SK-N-MC (cell line): ENCODE results near the gene DEAF1.

Experiments
- DNase-seq: peaks from one replicate; pipeline ENCODE4 v3.0.0-alpha.2; 2011; ENCODE audit warnings: low read depth, low spot score
- H3K27ac ChIP-seq: fragments of 200-600 bp; sonication (generic); 2 replicates; pipeline ENCODE4 v1.5.1; 2016; ENCODE audit warnings: mixed run types
- H3K36me3 ChIP-seq: fragments of 200-600 bp; sonication (generic); 2 replicates; pipeline ENCODE4 v1.6.1; 2017; ENCODE audit warnings: antibody characterized with exemption, low read length, mixed read lengths; ENCODE audit not compliant: insufficient read depth
- H3K4me3 ChIP-seq: fragments of 200-600 bp; sonication (generic); 2 replicates; pipeline ENCODE4 v1.5.1; 2016
- H3K9ac ChIP-seq: fragments of 200-600 bp; sonication (generic); 2 replicates; pipeline ENCODE4 v1.8.0; 2017; ENCODE audit warnings: mixed run types, mixed read lengths; ENCODE audit not compliant: insufficient read length
- H3K9me3 ChIP-seq: fragments of 200-600 bp; sonication (generic); 2 replicates; pipeline ENCODE4 v1.6.1; 2017; ENCODE audit warnings: low read depth, mild to moderate bottlenecking, antibody characterized with exemption, low read length, moderate library complexity, mixed read lengths
- EZH2 ChIP-seq: fragments of 200-600 bp; sonication (generic); IDR thresholded peaks from one replicate; pipeline ENCODE4 v1.6.1; 2017; ENCODE audit warnings: antibody characterized with exemption
- FOXP2 ChIP-seq: optimal IDR thresholded peaks from 2 replicates; pipeline ENCODE3; 2011; ENCODE audit warnings: mild to moderate bottlenecking, moderate library complexity; ENCODE audit not compliant: insufficient read depth; ENCODE audit errors: extremely low read length, control extremely low read depth
- POLR2AphosphoS5 ChIP-seq: IDR thresholded peaks from 2 replicates; pipeline ENCODE4 v1.6.1; 2012; ENCODE audit warnings: mild to moderate bottlenecking, low read depth, low read length, borderline replicate concordance

Gene DEAF1

GRCh38 chr11:628056-628455 is 67.0 kb downstream of the DEAF1 start:
- Histone ChIP-seq H3K9me3 (no peaks in the 10 kb centered on the region), H3K36me3 (no peaks in the 10 kb centered on the region), H3K4me3 (no peak overlapping the region), H3K9ac (no peak overlapping the region), H3K27ac (peak overlapping the region; percentile 68; the same call in 1 of the 2 replicates)
- no peak for DNase-seq
- TF ChIP-seq FOXP2, result no peak
- no peak for TF ChIP-seq EZH2
- no peak for TF ChIP-seq POLR2AphosphoS5

- no peak for TF ChIP-seq EZH2
- no peak for TF ChIP-seq FOXP2
- no peak for TF ChIP-seq POLR2AphosphoS5
- H3K9me3 ChIP-seq, result no peaks in the 10 kb centered on the region
- DNase-seq, result no peak
- no peak overlapping the region for H3K4me3 ChIP-seq
- no peak overlapping the region for H3K9ac ChIP-seq
- no peak overlapping the region for H3K27ac ChIP-seq
- no peaks in the 10 kb centered on the region for H3K36me3 ChIP-seq
Measured at GRCh38 chr11:627308-627576, 67.8 kb downstream of the DEAF1 start.

- no peaks in the 10 kb centered on the region for H3K9me3 ChIP-seq
- TF ChIP-seq FOXP2 (no peak), POLR2AphosphoS5 (peak; percentile 17; the same call in 1 of the 2 replicates)
- H3K27ac ChIP-seq, result no peak within 1 kb of the TSS
- H3K4me3 ChIP-seq, result no peak within 1 kb of the TSS
- H3K9ac ChIP-seq, result no peak within 1 kb of the TSS
- no peak for DNase-seq
- no peaks in the 10 kb centered on the region for H3K36me3 ChIP-seq
Measured at GRCh38 chr11:626475-627307, 68.3 kb downstream of the DEAF1 start, which contains the start of gene SCT. SCT (minus strand) TSS chr11:627181; CDS start chr11:627143, 38 bp downstream.

- H3K4me3 ChIP-seq, result no peak overlapping the region
- H3K9ac ChIP-seq, result no peak overlapping the region
- DNase-seq, result no peak
- no peak overlapping the region for H3K27ac ChIP-seq
- H3K36me3 ChIP-seq, result no peaks in the 10 kb centered on the region
- no peaks in the 10 kb centered on the region for H3K9me3 ChIP-seq
- TF ChIP-seq EZH2 (no peak), POLR2AphosphoS5 (no peak), FOXP2 (no peak)
Measured at GRCh38 chr11:625636-626268, 69.3 kb downstream of the DEAF1 start.

- Histone ChIP-seq H3K27ac (no peak within 1 kb of the TSS), H3K9me3 (no peaks in the 10 kb centered on the region), H3K36me3 (no peaks in the 10 kb centered on the region), H3K9ac (no peak within 1 kb of the TSS), H3K4me3 (no peak within 1 kb of the TSS)
- TF ChIP-seq FOXP2 (no peak), EZH2 (no peak), POLR2AphosphoS5 (no peak)
- no peak for DNase-seq
Measured at GRCh38 chr11:624705-625635, 70.1 kb downstream of the DEAF1 start, which contains the start of gene CDHR5. CDHR5 (minus strand) TSS chr11:624955; CDS start chr11:624902, 53 bp downstream.

- Histone ChIP-seq H3K9me3 (no peaks in the 10 kb centered on the region), H3K9ac (no peak overlapping the region), H3K36me3 (no peaks in the 10 kb centered on the region), H3K27ac (no peak overlapping the region), H3K4me3 (no peak overlapping the region)
- TF ChIP-seq FOXP2 (no peak), POLR2AphosphoS5 (no peak), EZH2 (no peak)
- no peak for DNase-seq
Measured at GRCh38 chr11:623999-624704, 70.9 kb downstream of the DEAF1 start.

GRCh38 chr11:623349-623869 is 71.6 kb downstream of the DEAF1 start:
- H3K9me3 ChIP-seq, result no peaks in the 10 kb centered on the region
- H3K36me3 ChIP-seq, result no peaks in the 10 kb centered on the region
- no peak for DNase-seq
- no peak overlapping the region for H3K27ac ChIP-seq
- H3K9ac ChIP-seq, result no peak overlapping the region
- TF ChIP-seq FOXP2, result no peak
- TF ChIP-seq EZH2, result no peak
- TF ChIP-seq POLR2AphosphoS5, result no peak
- H3K4me3 ChIP-seq, result no peak overlapping the region

- DNase-seq, result no peak
- TF ChIP-seq POLR2AphosphoS5, result no peak
- no peak for TF ChIP-seq EZH2
- no peak for TF ChIP-seq FOXP2
- H3K9me3 ChIP-seq, result no peaks in the 10 kb centered on the region
- no peaks in the 10 kb centered on the region for H3K36me3 ChIP-seq
- no peak overlapping the region for H3K4me3 ChIP-seq
- H3K27ac ChIP-seq, result no peak overlapping the region
- H3K9ac ChIP-seq, result no peak overlapping the region
Measured at GRCh38 chr11:621838-622237, 73.2 kb downstream of the DEAF1 start.
